Psoas muscle (tissue), 8 donors: ENCODE results near the gene RNF152. TPM values are rescaled to one million over a fixed set of nuclear protein-coding genes. Genes with fewer than 3 reads are reported as not detected.

Experiments used
- ATAC-seq, 4 donors: fragments of 200-7000 bp; cut with Tn5 transposase; one replicate each; pipeline ENCODE4 v1.9.1; 2020; ENCODE audit warnings: moderate library complexity in 3 of 4, mild to moderate bottlenecking in 2 of 4
- DNase-seq, 2 donors: peaks; one replicate each; pipeline ENCODE4 v3.0.0-alpha.2; 2020
- H3K27ac ChIP-seq: fragments of 200-600 bp; one replicate; pipeline ENCODE4 v1.8.0; 2022
- H3K27me3 ChIP-seq, 3 donors: fragments of 200-600 bp in 1 of 3; one replicate each; pipeline versions ENCODE4 v1.6.1 to v1.8.0; 2013 to 2022; ENCODE audit warnings: low read length in 2 of 3, mild to moderate bottlenecking in 2 of 3, moderate library complexity in 1 of 3; ENCODE audit not compliant: insufficient read depth in 3 of 3
- H3K36me3 ChIP-seq, 2 donors: fragments of 200-600 bp in 1 of 2; one replicate each; pipeline versions ENCODE4 v1.6.1 to v1.8.0; 2013 to 2022; ENCODE audit warnings: low read depth in 1 of 2, mild to moderate bottlenecking in 1 of 2, moderate library complexity in 1 of 2; ENCODE audit not compliant: insufficient read depth in 1 of 2
- H3K4me1 ChIP-seq: fragments of 200-600 bp; one replicate; pipeline ENCODE4 v1.8.0; 2022
- H3K4me3 ChIP-seq: fragments of 200-600 bp; one replicate; pipeline ENCODE4 v1.8.0; 2022; ENCODE audit warnings: mild to moderate bottlenecking
- H3K9me3 ChIP-seq: fragments of 200-600 bp; one replicate; pipeline ENCODE4 v1.8.0; 2022
- WGBS, 3 donors: extraction: QIAGEN DNeasy Blood & Tissue Kit; methylation state at CpG; one replicate each; pipeline versions ENCODE4 v1.1.6 to v1.1.7; 2013; 5-methylcytosine and 5-hydroxymethylcytosine counted together
- intact Hi-C, 2 donors: fragments of 100-400 bp; cut with DNase I; formaldehyde crosslinking; loops; one replicate each; pipeline versions ENCODE4 v1.11.0 to v1.14.2; 2022
- polyA plus RNA-seq, 3 donors: library from polyadenylated mRNA; stranded (reverse); fragments of 200-250 nt; gene quantifications; one replicate each; pipeline ENCODE4 v1.2.3, GENCODE V29; 2013
- total RNA-seq, 4 donors: library from RNA; stranded (reverse); fragmentation: NEBNext Ultra II Directional in 2 of 4; extraction: Animal tissue kit (Norgen Biotek cat#: 25700) in 2 of 4; gene quantifications; one replicate each; pipeline versions ENCODE4 v1.2.1 to v1.2.4, GENCODE V29; 2021 to 2023
- TF ChIP-seq, protein P1 (sequence below): fragments of 200-600 bp; IDR thresholded peaks from one replicate; pipeline ENCODE4 v1.8.0; 2022; ENCODE audit warnings: antibody characterized with exemption
- donor health status: healthy with polysubstance abuse.
- donor health status: DM: no; HTN: no; CAD: no; lungs with moderate emphysema.
- donor health status: Bipolar disorder and iron deficiency.
- donor health status: healthy.
- donor health status: DM: yes; HTN: yes; CAD: no.
- donor health status: DM: no; HTN: no; CAD: no.
- donor health status: DM: no; HTN: no; CAD: no.
- donor health status: DM: yes; HTN: yes; CAD: no.

The RNF152 gene
- total and polyA plus RNA-seq, 7 donors: 0.48 to 4.0 (median 2.5) TPM

DNA sequence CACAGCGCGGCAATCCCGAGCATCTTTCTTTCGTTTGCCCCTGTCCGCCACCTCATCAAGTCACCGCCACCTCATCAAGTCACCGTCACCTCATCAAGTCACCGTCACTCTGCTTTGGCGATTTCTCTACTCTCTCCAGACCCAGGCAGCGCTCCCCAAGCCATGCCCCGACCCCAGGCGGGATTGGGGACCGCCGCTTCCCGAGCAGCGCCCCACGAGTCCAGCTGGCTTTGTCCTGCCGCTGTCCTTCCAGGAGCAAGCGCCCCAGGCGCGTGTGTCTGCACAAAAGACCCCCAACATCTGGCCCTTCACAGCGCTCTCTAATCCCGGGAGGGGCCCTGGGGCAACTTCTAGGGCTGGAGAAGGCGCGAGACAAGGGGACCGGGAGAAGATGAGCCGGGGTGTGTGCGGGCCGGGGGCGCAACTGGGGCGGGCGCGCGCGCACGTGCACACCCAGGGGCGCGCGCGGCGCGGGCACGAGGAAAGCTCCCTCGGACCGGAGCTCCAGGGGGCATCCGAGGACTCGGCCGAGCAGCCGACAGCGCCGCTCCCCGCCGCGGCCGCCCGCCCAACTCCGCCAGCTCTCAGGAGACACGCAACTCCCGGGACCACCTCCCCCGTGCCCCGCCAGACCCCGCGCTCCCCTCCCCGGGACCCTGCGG lies 633 bp upstream of the RNF152 start:
- intact Hi-C loops: loop anchor here (5.0 to 10.0 kb wide), 3 partner anchors 149 to 311 kb away; no protein-coding TSS in a partner anchor
- Histone ChIP-seq H3K9me3 (no peaks in the 10 kb centered on the region), H3K27ac (peak overlapping the region; percentile 61), H3K4me1 (no peaks in the 10 kb centered on the region), H3K4me3 (peak overlapping the region; percentile 83), H3K27me3 (peaks cover 0 to 55% (median 2%) of the 10 kb centered on the region in 3 donors), H3K36me3 (no peaks in the 10 kb centered on the region)
- DNase-seq: peak; percentile 56 to 58
- TF ChIP-seq, protein P1, sequence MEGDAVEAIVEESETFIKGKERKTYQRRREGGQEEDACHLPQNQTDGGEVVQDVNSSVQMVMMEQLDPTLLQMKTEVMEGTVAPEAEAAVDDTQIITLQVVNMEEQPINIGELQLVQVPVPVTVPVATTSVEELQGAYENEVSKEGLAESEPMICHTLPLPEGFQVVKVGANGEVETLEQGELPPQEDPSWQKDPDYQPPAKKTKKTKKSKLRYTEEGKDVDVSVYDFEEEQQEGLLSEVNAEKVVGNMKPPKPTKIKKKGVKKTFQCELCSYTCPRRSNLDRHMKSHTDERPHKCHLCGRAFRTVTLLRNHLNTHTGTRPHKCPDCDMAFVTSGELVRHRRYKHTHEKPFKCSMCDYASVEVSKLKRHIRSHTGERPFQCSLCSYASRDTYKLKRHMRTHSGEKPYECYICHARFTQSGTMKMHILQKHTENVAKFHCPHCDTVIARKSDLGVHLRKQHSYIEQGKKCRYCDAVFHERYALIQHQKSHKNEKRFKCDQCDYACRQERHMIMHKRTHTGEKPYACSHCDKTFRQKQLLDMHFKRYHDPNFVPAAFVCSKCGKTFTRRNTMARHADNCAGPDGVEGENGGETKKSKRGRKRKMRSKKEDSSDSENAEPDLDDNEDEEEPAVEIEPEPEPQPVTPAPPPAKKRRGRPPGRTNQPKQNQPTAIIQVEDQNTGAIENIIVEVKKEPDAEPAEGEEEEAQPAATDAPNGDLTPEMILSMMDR: no peak
- peak in 3 of 4 donors; percentile 17 to 61 (median 48) for ATAC-seq
- 1% methylated on average over 40 to 65 of the region's 65 CpGs for WGBS, 3 donors

DNA sequence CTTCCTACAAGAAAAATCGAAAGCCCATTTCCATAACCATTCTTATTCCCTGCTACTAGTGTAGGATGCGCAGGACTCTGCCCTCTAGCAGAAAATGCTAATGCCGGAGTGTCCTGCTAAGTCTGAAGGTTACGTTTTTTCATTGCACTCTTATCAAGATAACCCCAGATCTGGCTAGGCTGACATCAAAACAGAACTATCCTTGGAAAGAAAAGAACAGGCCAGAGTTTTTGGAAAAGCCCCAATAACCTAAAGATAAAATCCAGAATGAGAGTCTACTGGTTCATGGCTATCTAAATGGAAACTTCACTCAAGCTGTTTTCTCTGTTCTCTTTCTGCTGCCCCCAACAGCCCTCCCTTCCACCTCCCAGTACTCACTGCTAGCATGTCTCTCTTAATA lies 913 bp downstream of the RNF152 start:
- no peaks in the 10 kb centered on the region for H3K4me1 ChIP-seq
- H3K27ac ChIP-seq: no peak overlapping the region
- no peak for DNase-seq
- ATAC-seq: no peak
- H3K9me3 ChIP-seq: no peaks in the 10 kb centered on the region
- H3K36me3 ChIP-seq: no peaks in the 10 kb centered on the region
- peaks cover 0 to 52% (median 2%) of the 10 kb centered on the region in 3 donors for H3K27me3 ChIP-seq
- peak overlapping the region; percentile 83 for H3K4me3 ChIP-seq
- WGBS, 3 donors: 69 to 79% (median 77%) methylated on average over 4 of the region's 4 CpGs
- TF ChIP-seq, protein P1: no peak
- intact Hi-C loops: loop anchor here (5.0 to 10.0 kb wide), 3 partner anchors 147 to 310 kb away; no protein-coding TSS in a partner anchor

DNA sequence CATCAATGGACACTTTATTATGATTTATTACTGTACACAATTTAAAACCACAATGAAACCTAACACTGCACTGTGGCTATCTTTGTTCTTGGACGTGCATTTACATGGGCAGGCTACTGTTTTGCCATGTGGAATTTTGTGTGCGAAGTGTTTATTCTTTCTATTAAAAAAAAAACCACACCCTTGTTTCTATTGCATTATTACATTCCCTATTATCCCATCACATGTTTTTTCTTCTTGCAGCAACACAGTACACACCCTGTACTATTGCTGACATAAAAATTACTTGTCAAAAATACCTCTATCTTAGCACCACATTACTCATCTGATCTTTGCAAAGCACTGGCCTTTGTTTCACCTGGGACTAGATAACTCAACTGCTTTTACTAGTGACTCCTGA lies 1.5 kb downstream of the RNF152 start:
- no peak for DNase-seq
- peaks cover 0 to 48% (median 2%) of the 10 kb centered on the region in 3 donors for H3K27me3 ChIP-seq
- H3K4me1 ChIP-seq: no peaks in the 10 kb centered on the region
- WGBS, 3 donors: 48 to 64% (median 48%) methylated on average over 2 of the region's 2 CpGs
- TF ChIP-seq, protein P1: no peak
- no peak overlapping the region for H3K27ac ChIP-seq
- intact Hi-C loops: loop anchor here (5.0 to 10.0 kb wide), 3 partner anchors 146 to 309 kb away; no protein-coding TSS in a partner anchor
- ATAC-seq: no peak
- no peaks in the 10 kb centered on the region for H3K36me3 ChIP-seq
- H3K9me3 ChIP-seq: no peaks in the 10 kb centered on the region
- H3K4me3 ChIP-seq: peak overlapping the region; percentile 83

DNA sequence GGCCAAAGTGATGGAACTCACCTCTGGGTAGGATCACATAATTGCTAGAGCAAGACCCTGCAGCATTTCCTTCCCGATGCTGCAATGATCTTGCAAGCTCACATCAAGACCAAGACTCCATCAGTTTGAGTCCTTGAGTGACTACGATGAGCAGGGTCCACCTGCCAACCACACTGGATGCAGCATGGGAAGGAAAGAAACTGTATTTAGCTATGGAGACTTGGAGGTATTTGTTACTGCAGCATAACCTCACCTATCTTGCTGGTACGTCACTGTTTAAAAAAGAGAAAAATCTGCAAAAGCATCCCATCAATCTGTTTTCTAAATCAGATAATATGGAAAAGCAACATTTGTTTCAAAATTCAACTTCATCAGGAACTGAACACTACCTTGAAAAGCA lies 2.5 kb downstream of the RNF152 start:
- no peak overlapping the region for H3K27ac ChIP-seq
- peaks cover 0 to 43% (median 2%) of the 10 kb centered on the region in 3 donors for H3K27me3 ChIP-seq
- no peaks in the 10 kb centered on the region for H3K36me3 ChIP-seq
- TF ChIP-seq, protein P1: no peak
- 86 to 90% (median 88%) methylated on average over 3 of the region's 3 CpGs for WGBS, 3 donors
- no peak for DNase-seq
- no peak for ATAC-seq
- H3K4me1 ChIP-seq: no peaks in the 10 kb centered on the region
- H3K4me3 ChIP-seq: no peak overlapping the region
- intact Hi-C loops: loop anchor here (5.0 to 10.0 kb wide), 3 partner anchors 146 to 308 kb away; no protein-coding TSS in a partner anchor
- H3K9me3 ChIP-seq: no peaks in the 10 kb centered on the region
